Activated CD8-positive, alpha-beta T cell treated with anti-CD3 and anti-CD28 coated beads for 36 hours (primary cell): ENCODE data around the gene MYEOV. TPM values are rescaled to one million over a fixed set of nuclear protein-coding genes. Genes with fewer than 3 reads are reported as not detected.

Experiments used
- ATAC-seq: fragments of 200-7000 bp; cut with Tn5 transposase; one replicate; pipeline ENCODE4 v1.10.0; 2021; ENCODE audit warnings: mild to moderate bottlenecking, moderate library complexity
- CTCF ChIA-PET: fragments of 350-600 bp; sonication (Branson Sonifier 250); formaldehyde crosslinking; loops from one replicate; lab custom pipeline; 2021; ENCODE audit warnings: antibody characterized with exemption; lab: Charles Lee
- POLR2A ChIA-PET: fragments of 350-600 bp; sonication (Branson Sonifier 250); formaldehyde crosslinking; loops from one replicate; lab custom pipeline; 2021; ENCODE audit warnings: antibody characterized with exemption; lab: Charles Lee
- DNase-seq: peaks from one replicate; pipeline ENCODE4 v3.0.0-alpha.2; 2020
- H3K27ac Mint-ChIP-seq: one replicate; pipeline ENCODE4 v1.8.0; 2021; ENCODE audit warnings: mild to moderate bottlenecking, mixed read lengths
- H3K27me3 Mint-ChIP-seq: one replicate; pipeline ENCODE4 v1.8.0; 2021; ENCODE audit warnings: mixed read lengths
- H3K36me3 Mint-ChIP-seq: one replicate; pipeline ENCODE4 v1.8.0; 2021; ENCODE audit warnings: low read depth, mixed read lengths
- H3K4me1 Mint-ChIP-seq: one replicate; pipeline ENCODE4 v1.8.0; 2021; ENCODE audit warnings: low read depth, mixed read lengths
- H3K4me3 Mint-ChIP-seq: one replicate; pipeline ENCODE4 v1.8.0; 2021; ENCODE audit warnings: mild to moderate bottlenecking, moderate library complexity, mixed read lengths
- H3K9me3 Mint-ChIP-seq: one replicate; pipeline ENCODE4 v1.8.0; 2021; ENCODE audit warnings: mixed read lengths
- CTCF ChIP-seq: fragments of 200-600 bp; IDR thresholded peaks from one replicate; pipeline ENCODE4 v1.8.0; 2022; ENCODE audit warnings: antibody characterized with exemption, mild to moderate bottlenecking
- intact Hi-C: fragments of 100-400 bp; cut with micrococcal nuclease; formaldehyde crosslinking; loops from one replicate; pipeline ENCODE4 v1.10.0; 2022
- total RNA-seq, 2 experiments: library from RNA; stranded (reverse); gene quantifications; one replicate each; pipeline ENCODE4 v1.2.3, GENCODE V29; 2021

MYEOV gene
- total RNA-seq, 2 experiments from 2014 or later = not detected

- H3K27me3 Mint-ChIP-seq = peaks cover 2% of the 10 kb centered on the region
- ATAC-seq (no peak), DNase-seq (no peak)
- H3K4me3 Mint-ChIP-seq = no peak overlapping the region
- ChIA-PET POLR2A (no interaction called here), CTCF (no interaction called here)
- TF ChIP-seq CTCF = no peak
- intact Hi-C loops = no loop called here
- H3K4me1 Mint-ChIP-seq = no peaks in the 10 kb centered on the region
- H3K9me3 Mint-ChIP-seq = no peaks in the 10 kb centered on the region
- H3K36me3 Mint-ChIP-seq = no peaks in the 10 kb centered on the region
- H3K27ac Mint-ChIP-seq = no peak overlapping the region
Observed at GRCh38 chr11:69264486-69264885, 29.5 kb upstream of the MYEOV start.

- Mint-ChIP-seq H3K4me1 (no peaks in the 10 kb centered on the region), H3K4me3 (no peak overlapping the region), H3K9me3 (no peaks in the 10 kb centered on the region), H3K27me3 (peaks cover 2% of the 10 kb centered on the region), H3K27ac (no peak overlapping the region), H3K36me3 (no peaks in the 10 kb centered on the region)
- DNase-seq = no peak
- intact Hi-C loops = no loop called here
- TF ChIP-seq CTCF = no peak
- ATAC-seq = no peak
- ChIA-PET CTCF (no interaction called here), POLR2A (no interaction called here)
Observed at GRCh38 chr11:69265210-69265609, 28.7 kb upstream of the MYEOV start.

GRCh38 chr11:69265911-69266510 is 27.9 kb upstream of the MYEOV start:
- DNase-seq (no peak), ATAC-seq (no peak)
- POLR2A ChIA-PET = no interaction called here
- H3K4me3 Mint-ChIP-seq = no peak overlapping the region
- intact Hi-C loops = no loop called here
- TF ChIP-seq CTCF = no peak
- no peaks in the 10 kb centered on the region for H3K36me3 Mint-ChIP-seq
- H3K4me1 Mint-ChIP-seq = no peaks in the 10 kb centered on the region
- CTCF ChIA-PET = no interaction called here
- H3K27me3 Mint-ChIP-seq = peaks cover 2% of the 10 kb centered on the region
- no peaks in the 10 kb centered on the region for H3K9me3 Mint-ChIP-seq
- no peak overlapping the region for H3K27ac Mint-ChIP-seq

GRCh38 chr11:69267395-69267805 is 26.6 kb upstream of the MYEOV start:
- ChIA-PET POLR2A (interaction anchor here (0.8 kb wide), 1 partner anchor 11 kb away, joined by 3 read pairs; no protein-coding TSS in a partner anchor), CTCF (no interaction called here)
- intact Hi-C loops = no loop called here
- DNase-seq = no peak
- Mint-ChIP-seq H3K27me3 (no peaks in the 10 kb centered on the region), H3K27ac (no peak overlapping the region), H3K4me3 (no peak overlapping the region), H3K9me3 (no peaks in the 10 kb centered on the region), H3K36me3 (no peaks in the 10 kb centered on the region), H3K4me1 (no peaks in the 10 kb centered on the region)
- no peak for TF ChIP-seq CTCF
- ATAC-seq = no peak

GRCh38 chr11:69268911-69269310 is 25.0 kb upstream of the MYEOV start:
- Mint-ChIP-seq H3K9me3 (no peaks in the 10 kb centered on the region), H3K27me3 (no peaks in the 10 kb centered on the region), H3K27ac (no peak overlapping the region), H3K4me3 (no peak overlapping the region), H3K36me3 (no peaks in the 10 kb centered on the region), H3K4me1 (no peaks in the 10 kb centered on the region)
- intact Hi-C loops = no loop called here
- ChIA-PET POLR2A (no interaction called here), CTCF (no interaction called here)
- no peak for TF ChIP-seq CTCF
- ATAC-seq = no peak
- DNase-seq = no peak
